ENCODE data around the gene MRTFA.
A peak's percentile ranks its signal among the peaks of the same experiment; 100 is the strongest.
"Not testable (repeated sequence)": the region's sequence is repeated elsewhere in the genome, so short reads cannot be mapped to it uniquely, and the experiment has no call there.

The MRTFA gene

DNA sequence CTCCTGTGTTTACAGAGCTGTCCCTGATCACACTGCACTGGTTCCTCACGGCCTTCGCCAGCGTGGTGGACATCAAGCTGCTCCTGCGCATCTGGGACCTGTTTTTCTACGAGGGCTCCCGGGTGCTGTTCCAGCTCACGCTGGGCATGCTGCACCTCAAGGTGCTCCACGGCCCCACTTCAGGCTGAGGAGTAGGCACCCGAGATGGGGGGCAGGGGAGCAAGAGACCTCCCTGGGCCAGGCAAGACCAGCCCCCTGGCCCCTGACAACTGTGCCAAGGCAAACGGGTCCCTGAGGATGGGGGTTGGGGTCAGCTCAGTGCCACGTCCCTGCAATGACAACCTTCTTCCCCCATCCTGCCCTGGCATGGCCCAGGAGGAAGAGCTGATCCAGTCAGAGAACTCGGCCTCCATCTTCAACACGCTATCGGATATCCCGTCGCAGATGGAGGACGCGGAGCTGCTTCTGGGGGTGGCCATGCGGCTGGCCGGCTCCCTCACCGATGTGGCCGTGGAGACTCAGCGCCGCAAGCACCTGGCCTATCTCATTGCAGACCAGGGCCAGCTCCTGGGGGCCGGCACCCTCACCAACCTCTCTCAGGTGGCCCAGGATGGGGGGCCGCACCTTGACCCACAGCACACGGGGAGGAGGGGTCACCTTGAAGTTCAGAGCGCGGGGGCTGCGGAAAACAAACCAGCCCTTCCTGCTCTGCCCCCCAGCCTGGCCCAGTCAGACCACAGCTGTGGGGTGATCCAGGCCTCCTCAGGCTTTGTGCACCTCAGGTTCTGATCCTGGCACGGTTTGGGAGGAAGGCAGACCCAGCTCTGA is 230.2 kb downstream of the MRTFA start:
- DNase-seq, result no peak

DNA sequence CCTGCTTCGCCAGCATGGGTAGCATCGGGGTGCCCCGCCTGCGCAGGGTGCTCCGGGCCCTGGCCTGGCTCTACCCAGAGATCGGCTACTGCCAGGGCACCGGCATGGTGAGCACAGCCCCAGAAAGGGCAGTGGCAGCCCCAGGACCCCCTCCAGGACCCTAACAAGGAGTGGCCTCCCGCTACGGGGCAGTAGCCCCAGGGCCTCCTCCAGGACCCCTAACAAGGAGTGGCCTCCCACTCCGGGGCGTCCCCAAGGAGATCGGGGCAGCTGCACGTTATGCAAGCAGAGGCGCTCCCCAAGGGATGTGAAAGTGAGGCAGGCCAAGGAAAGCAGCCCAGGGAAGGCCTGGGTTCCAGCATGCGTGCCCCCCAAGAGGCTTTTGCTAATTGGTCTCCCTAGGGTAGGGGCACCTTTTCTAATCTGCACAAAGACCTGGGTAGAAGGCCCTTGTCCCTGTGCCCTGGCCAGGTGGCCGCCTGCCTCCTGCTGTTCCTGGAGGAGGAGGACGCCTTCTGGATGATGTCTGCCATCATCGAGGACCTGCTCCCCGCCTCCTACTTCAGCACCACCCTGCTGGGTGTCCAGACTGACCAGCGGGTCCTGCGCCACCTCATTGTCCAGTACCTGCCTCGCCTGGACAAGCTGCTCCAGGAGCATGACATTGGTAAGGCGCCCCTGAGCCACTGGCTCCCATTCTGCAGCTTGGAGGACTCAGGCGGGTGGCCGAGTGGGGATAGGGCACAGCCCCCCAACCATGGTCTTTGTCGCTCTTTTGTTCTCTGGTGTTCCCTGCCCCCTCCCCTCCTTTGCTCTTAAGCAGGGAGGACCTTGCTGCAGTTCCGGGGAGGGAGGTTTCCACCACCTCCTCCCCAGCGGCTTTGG is 231.1 kb downstream of the MRTFA start:
- no peak for DNase-seq

DNA sequence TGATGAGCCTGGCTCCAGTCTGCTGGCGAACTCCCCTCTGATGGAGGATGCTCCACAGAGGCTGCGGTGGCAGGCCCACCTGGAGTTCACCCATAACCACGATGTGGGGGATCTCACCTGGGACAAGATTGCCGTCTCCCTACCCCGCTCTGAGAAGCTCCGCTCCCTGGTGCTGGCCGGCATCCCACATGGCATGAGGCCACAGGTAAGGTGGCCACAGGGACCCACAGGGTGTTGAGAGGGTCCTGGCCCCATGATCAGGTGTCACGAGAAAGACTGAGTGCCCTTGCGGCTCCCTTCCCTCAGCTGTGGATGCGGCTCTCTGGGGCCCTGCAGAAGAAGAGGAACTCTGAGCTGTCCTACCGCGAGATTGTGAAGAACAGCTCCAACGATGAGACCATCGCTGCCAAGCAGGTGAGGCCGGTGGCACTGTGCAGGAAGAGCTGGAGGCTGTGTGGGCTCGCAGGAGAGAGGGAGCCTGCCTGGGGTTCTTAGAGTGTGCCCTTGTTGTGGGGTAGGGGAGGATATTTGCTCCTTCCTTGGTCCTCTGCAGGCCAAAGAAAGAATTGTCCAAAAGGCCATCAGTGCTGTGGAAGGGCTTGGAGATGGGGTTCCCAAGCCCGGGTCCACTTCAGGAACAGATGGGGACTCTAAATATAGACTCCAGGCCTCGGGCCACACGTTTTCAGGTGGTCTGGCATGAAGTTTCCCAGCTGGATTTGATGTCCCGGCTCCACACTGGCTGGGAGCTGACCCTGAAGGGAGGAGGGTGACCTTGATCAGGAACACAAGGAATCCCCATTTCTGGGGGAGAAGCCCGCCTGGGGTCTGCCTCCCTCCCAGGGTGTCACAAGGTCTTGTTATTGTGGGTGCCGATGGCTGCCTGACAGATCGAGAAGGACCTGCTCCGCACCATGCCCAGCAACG is 232.0 kb downstream of the MRTFA start:
- DNase-seq, result no peak

DNA sequence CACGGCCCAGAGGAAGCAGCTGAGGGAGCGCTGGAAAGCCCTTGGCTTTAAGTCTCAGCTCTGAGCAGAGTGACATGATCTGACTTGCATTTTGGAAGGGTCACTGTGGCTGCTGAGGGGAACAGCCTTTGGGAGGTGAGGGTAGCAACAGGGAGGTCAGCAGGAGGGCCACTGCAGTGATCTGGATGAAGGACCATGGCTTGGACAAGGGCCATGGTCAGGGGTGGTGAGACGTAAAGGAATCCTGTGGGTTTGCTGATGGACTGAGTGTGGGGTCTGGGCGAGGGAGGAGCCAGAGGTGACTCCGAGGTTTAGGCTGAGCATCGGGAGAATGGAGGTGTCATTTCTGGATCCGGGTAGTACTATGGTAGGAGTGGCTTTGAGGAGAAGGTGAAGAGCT is 232.9 kb downstream of the MRTFA start:
- DNase-seq, result no peak

DNA sequence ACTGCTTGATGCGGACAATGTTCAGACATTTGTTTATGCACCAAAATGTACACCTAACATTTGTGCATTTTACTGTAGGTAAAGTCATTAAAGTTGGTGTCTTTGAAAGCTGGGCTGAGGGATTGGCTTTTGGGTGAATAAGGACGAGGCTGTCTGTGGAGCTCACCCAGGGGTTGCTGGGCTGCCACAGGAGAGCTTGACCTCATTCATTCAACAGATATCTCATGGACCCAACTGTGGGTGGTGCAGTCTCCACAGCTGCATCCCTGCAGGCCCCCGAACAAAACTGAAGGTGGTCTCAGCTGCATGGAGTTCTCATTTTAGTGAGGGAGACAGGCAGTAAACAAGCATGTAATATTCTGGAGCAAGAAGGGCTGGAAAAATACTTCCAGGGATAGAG is 233.4 kb downstream of the MRTFA start:
- DNase-seq, result no peak

DNA sequence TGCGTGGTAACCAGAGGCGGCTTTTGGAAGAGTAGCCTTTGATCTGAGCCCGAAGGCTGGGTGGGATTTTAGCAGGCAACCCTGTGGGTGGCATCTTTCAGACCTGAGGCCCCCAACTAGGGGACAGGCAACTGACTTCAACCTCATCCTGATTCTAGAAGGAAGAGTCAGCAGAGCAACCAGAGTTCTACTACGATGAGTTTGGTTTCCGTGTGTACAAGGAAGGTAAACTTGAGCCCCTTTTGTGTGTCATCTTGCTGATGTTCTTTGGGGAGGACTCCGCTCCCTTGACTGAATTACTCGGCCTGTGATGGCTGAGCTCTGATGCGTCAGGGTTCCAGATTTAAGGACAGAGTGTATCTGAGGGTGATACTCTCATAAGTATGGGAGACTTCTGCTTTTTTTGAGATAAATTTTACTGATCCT is 234.5 kb downstream of the MRTFA start:
- DNase-seq, result no peak

DNA sequence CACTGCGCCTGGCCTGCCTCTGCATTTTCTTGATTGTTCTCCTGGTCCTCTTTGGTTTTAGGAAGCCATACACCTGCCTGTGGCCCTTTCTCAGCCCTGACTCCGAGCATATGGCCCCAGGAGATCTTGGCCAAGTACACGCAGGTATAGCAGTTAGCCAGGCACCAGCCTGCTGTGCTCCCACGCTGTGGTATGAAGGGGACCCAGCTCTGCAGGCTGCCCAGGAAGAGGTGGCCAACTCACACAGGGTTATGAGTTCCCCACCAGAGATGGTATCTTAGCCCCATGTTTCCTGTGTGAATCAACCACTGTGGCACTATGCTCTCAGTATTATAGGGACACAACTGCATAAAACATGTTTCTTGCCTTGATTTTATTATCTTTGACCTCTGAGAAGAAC is 235.0 kb downstream of the MRTFA start:
- DNase-seq, result no peak

DNA sequence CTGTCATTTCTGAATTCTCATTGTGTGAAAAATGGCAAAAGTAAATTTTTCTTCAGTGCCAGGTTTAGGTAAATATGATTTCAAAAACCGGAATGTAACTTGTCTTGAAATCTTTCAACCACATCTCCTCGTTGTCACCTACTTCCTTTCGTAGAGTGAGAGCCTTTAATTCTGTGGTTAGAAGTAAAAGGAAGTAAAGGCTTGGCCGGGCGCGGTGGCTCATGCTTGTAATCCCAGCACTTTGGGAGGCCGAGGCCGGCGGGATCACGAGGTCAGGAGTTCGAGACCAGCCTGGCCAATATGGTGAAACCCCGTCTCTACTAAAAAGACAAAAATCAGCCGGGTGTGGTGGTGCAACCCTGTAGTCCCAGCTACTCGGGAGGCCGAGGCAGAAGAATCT is 236.4 kb downstream of the MRTFA start:
- no peak for DNase-seq

DNA sequence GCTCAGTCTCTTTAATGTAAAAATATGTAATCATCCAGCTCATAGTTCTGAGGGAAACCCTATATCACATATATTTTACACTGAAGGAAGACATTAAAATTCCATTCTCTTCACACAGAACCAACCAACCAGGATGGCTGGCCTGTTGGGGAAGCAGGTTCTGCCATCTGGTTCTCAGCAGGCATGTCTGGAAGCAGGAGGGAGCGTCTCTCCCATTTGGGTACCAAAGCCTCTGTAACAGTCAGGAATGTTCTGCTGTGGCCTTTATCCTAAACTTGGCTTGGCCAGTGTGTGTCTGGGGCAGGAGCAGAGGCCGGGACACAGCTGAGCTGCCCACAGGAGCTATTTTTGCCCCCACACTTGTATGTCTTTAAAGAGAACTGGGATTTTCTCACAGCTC is 236.9 kb downstream of the MRTFA start:
- DNase-seq, result no peak

DNA sequence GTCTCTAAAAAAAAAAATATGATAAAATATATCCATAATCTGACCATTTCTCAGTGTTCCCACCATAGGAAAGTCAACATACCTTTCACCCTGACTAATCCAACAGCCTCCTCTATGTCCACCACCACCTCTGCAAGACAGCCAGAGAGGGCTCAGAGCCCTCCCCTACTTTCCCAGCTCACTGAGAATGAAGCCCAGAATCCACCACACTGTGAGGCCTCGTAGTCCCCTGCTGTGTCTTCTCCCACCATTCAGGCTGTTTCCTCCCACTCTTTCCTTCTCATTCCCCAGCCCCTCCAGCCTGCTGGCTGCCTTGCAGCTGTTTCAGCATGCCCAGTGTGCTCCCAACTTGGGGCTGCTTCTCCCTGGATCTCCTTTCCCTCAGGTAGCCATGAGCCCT is 239.1 kb downstream of the MRTFA start:
- no peak for DNase-seq

DNA sequence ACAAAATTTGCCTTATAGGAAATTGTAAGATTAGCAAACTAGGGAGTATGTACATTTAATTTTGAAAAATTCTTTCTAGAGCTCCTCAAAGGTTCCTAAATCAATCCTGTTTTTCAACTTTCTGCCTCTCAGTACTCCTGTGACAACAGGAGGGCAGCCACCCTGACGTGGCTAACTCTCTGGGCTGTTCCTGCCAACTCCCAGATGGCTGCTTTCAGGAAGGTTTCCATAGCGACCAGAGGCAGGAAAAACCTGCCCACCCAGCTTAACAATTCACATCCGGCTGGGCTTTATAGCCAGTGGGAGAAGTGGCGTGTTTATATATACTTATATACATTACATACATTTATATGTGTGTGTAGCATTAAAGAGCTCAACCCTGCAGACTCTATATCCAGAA is 239.6 kb downstream of the MRTFA start:
- peak; percentile 52 for DNase-seq

DNA sequence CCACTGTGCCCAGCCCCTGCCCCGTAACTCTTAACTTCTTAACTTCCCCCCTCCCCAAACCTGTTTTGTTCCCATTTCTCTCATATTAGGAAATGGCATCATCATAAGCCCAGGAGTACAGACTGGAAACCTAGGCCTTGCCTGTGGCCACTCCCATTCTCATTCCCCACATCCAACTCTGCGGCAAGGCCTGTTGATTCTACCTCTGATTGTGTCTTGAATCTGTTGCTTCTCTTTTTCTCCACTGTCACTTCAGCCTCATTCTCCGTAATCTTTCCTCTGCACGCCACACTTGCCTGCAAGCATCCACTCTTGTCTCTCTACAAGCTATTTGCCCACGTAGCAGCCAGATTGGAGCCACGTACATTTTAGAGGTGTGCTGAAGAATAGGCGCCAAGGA is 240.9 kb downstream of the MRTFA start:
- no peak for DNase-seq

DNA sequence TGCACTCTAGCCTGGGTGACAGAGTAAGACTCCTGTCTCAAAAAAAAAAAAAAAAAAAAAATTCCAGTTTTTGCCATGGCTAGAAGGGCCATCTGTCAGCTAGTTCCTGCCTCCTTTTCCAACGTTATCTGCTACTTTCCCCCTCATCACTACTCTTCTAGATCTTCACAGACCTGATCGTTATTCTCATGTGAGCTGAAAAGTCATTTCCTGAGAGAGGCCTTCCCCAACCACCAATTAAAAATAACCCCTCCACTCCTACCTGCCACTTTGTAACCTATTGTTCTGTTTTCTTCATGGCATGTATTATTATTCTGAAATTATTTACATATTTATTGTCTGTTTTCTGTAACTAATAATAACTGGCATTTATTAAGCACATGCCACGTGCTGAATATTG is 241.9 kb downstream of the MRTFA start:
- DNase-seq, result no peak

DNA sequence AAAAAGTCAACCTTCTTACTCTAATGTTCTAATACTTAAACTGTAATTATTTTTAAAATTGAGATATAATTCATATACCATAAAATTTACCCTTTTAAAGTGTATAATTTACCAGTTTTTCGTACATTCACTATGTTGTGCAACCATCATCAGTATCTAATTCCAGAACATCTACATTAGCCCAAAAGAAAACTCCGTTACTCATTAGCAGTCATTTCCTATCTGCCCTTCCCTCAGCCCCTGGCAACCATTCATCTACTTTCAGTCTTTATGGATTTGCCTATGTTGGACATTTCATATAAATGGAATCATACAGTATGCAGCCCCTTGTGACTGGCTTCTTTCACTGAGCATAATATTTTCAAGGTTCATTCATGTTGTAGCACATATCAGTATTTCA is 243.9 kb downstream of the MRTFA start:
- DNase-seq, result no peak

DNA sequence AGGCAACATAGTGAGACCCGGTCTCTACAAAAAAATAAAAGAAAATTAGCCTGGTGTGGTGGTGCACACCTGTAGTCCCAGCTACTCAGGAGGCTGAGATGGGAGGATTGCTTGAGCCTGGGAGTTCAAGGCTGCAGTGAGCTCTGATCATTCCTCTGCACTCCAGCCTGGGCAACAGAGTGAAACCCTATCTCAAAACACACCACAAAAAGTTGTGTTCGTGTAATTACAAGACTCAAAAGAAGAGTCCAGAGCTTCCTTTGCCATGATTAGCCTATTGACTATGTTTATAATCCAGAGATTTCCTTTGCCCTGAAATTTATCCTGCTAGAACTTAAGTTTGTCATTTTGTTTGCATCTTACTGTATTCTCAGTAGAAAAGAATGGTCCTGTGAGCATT is 245.1 kb downstream of the MRTFA start:
- no peak for DNase-seq

DNA sequence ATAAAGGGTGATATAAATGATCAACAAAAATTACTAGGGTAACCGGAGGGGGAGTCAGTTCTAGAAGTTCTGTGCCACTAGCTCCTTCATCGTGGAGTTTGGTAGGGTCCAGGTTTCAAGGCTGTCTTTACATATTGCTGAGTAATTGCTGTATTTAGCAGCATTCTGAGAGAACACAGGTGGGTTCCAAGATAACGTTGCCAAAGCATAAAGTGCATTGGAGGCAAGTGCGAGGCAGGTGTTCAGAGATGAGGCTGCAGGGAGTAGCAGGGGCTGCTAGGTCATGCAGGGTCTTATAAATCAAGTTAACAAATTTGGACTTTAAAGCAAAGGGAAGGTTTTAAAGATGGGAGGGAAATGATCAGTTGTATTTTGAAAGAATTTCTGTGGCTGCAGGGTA is 248.3 kb downstream of the MRTFA start:
- no peak for DNase-seq

DNA sequence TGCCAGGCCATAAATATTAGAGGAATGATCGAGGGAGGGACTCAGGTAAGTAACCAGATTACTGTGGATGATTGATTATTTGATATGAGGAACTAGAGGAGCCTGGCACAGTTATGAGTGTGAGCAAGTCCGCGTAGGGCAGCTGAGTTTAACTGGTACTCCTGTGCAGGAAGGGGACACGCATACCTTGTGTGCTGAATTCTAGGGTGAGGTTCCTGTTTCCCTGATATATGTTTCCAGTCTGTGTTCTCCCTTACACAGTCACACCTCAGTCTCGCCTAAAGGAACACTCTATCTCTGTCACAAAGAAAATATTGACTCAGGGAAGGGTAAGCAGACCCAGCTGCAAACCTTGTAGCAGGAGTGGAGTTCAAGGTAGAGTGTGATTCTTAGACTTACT is 248.8 kb downstream of the MRTFA start:
- no peak for DNase-seq

DNA sequence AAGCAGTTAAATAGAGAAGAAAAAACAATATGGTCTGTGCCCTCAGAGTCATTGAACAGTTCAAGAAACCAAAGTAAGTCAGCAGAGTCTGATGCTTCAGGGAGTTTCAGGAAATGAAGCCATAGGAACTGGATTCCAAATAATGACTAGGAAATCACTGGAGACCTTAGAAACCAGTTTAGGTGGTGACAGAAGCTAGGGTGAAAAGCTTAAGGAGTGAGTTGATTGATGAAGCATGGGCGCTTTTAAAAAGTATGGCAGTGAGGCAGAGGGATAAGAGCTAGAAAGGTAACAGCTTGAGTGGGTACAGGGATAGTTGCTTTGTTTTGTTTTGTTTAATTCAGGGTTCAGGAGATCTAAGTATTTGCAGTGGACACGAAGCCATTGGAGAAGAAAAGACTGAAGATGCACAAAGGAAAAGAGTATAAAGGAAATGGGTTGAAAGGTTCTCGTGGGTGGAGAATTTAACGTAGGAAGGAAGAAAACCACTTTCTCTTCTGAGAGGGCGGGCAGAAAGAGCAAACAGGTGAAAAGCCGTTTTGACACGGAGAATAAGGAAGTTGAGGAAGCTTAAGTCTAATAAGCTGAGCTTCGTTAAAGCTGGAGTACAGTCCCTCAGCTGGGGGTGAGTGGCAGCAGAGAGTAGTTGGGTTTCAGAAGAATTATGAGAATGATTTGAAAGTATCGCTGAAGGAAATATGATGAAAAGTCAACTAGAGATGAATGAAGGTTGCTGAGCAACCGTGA is 251.3 kb downstream of the MRTFA start:
- no peak for DNase-seq

DNA sequence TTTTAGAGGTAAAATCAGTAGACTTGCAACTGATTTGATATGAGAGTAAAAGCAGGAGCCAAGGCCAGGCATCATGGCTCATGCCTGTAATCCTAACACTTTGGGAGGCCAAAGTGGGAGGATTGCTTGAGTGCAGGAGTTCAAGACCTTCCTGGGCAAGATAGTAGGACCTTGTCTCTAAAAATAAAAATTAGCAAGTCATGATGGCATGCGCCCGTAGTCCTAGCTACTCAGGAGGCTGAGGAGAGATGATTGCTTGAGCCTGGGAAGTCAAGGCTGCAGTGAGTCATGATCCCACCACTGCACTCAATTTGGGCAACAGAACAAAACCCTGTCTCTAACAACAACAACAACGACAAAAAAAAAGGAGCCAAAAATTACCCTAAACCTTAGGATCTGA is 252.6 kb downstream of the MRTFA start:
- DNase-seq, result no peak

DNA sequence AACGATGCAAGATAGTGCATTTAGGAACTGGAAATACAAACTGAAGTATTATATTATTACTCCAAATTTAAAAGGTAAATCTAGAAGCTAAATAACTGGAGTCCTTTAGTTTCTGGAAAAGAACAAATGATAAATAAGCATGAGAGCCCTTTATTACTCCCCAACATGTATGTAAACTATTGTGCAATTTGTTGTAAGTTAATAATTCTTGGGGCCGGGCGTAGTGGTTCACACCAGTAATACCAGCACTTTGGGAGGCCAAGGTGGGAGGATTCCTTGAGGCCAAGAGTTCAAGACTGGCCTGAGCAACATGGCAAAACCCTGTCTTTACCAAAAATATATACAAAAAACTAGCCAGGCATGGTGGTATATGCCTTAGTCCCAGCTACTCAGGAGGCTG is 255.1 kb downstream of the MRTFA start:
- no peak for DNase-seq

DNA sequence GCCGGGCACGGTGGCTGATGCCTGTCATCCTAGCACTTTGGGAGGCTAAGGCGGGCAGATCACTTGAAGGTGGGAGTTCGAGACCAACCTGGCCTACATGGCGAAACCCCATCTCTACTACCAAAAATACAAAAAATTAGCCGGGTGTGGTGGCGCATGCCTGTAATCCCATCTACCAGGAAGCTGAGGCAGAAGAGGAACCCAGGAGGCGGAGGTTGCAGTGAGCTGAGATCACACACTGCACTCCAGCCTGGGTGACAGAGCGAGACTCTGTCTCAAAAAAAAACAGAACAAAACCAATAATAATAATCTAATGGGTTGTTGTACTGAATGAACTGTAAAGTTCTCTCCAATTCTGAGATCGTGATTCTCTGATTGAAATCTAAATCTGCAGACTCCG is 258.1 kb downstream of the MRTFA start:
- not testable (repeated sequence) for DNase-seq

DNA sequence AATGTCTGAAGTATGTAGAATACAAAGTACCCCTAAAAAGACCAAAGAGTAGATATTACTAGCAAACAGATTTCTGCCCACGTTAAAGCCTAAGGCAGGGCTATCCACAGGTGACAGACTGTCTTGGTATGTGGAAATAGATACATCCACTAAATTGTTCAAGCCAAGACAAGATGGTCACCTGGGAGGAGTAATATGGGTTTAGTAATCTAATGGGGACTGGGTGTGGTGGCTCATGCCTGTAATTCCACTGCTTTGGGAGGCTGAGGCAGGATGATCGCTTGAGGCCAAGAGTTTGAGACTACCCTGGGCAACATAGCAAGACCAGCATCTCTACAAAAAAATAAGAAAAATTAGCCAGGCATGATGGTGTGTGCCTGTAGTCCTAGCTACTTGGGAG is 258.6 kb downstream of the MRTFA start:
- DNase-seq, result no peak

Measured in NCI-H2081 treated with DMSO at 0.1 percent for 48 hours (cell line).